Astrocyte of the hippocampus (primary cell): ENCODE data around the gene MRPL30.
"Not testable (repeated sequence)": the region's sequence is repeated elsewhere in the genome, so short reads cannot be mapped to it uniquely, and the experiment has no call there.

Experiments used
- DNase-seq: peaks from one replicate; pipeline ENCODE4 v3.0.0; 2011; ENCODE audit warnings: low read depth, low spot score

MRPL30 gene

GRCh38 chr2:99184811-99185210, 3.8 kb downstream of the MRPL30 start:
- no peak for DNase-seq

GRCh38 chr2:99187011-99187410, 6.0 kb downstream of the MRPL30 start:
- DNase-seq, result peak; percentile 6

GRCh38 chr2:99188357-99188756, 7.4 kb downstream of the MRPL30 start:
- DNase-seq, result no peak

DNA sequence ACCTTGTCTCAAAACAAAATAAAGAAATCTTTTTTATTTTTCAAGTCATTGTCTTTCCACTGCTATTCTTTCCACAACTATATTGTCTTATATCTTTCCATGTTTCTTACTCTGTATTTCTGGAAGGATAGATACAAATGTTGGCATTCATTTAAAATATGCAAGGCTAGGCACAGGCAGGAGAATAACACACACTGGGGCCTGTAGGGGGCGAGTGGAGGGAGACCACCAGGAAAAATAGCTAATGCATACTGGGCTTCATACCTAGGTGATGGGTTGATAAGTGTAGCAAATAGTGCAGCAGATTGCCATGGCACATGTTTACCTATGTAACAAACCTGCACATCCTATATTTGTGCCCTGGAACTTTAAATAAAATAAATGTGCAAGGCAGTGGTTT, 9.6 kb downstream of the MRPL30 start:
- DNase-seq, result no peak

- not testable (repeated sequence) for DNase-seq
These were observed 11.4 kb downstream of the MRPL30 start for GRCh38 chr2:99192364-99192763.

- DNase-seq, result no peak
These were observed 17.3 kb downstream of the MRPL30 start for GRCh38 chr2:99198103-99198841.

GRCh38 chr2:99200076-99200800, 19.3 kb downstream of the MRPL30 start:
- DNase-seq, result no peak

DNA sequence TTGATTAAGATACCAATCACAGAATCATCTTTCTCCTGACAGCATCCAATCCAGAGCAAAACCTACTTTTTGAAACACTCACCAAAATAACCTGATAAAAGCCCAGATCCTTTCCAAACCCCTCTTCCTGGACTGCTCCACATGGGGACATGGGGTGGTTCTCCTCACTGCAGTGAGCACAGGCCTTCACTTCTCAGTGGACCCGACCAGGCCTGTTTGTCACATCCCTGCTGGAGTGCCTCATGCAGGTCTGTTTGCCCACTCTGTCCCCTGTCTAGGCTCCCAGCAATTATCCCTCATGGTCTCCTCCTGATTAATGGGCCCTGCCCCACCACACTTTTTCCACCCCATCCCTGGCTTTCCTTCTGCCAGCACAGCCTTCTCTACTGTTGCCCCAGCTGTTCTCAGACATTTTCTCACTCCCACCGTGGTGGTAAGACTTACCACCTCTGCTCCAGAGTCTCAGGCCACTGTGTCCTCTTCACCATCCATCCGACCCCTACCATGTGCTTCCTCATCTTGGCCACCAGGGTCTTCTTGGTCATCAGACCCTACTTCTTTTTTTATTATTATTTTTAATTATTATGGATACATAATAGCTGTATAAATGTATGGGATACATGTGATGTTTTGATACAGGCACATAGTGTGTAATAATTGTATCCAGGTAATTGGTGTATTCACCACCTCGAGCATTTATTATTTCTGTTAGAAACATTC, 21.1 kb downstream of the MRPL30 start:
- DNase-seq, result no peak

DNA sequence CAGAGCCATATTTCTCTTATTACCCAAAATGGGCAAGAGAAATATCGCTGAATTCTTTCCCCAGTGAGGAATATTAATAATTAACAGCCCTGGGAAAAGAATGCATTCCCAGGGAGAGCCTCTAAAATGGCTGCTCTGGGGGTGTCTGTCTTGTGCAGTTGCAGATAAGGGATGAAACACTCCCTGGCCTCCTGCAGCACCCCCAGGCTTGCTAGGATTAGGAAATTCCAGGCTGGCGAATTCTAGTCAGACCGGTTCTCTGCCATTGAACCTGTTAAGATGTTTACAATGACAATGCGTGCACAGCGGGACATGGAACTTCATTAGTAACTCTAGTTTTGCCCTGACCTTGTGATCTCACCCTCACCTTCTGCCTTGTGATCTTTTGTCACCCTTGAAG, 24.5 kb downstream of the MRPL30 start:
- no peak for DNase-seq

- no peak for DNase-seq
These were observed 35.1 kb downstream of the MRPL30 start for GRCh38 chr2:99216096-99216495.

DNA sequence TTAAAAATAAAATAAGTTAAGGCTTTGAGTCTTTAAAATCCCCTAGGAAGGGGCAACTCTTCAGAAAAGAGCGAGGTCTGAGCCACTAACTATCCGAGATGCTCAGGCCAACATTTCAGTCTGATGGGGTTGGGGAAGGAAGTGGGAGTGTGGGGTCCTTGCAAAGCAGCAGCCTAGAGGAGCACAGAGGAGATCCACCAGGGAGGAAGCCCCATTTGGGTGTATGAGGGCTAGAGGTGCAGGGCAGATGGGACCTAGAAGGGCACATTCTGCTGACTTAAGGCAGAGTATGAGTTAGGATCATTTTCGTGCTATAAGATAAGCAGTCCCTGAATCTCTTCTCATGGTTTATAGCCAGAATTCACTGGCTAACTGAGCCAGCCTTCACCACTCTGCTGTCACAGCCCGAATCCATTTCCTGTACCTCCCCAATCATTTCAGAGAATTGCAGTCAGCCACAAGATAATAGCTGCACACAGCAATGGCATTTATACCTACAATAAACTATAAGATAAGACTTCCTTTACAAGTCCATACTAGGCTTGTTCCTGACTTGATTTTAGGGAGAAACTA, 37.0 kb downstream of the MRPL30 start:
- DNase-seq, result no peak

DNA sequence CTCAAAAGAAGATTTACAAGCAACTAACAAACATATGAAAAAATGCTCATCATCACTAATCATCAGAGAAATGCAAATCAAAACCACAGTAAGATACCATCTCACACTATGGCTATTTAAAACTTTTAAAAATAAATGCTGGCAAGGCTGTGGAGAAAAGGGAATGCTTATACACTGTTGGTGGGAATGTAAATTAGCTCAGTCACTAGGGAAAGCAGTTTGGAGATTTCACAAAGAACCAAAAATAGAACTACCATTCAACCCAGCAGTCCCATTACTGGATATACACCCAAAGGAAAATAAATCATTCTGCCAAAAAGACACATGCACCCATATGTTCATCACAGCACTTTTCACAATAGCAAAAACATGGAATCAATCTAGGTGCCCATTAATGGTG, 52.2 kb downstream of the MRPL30 start:
- not testable (repeated sequence) for DNase-seq

DNA sequence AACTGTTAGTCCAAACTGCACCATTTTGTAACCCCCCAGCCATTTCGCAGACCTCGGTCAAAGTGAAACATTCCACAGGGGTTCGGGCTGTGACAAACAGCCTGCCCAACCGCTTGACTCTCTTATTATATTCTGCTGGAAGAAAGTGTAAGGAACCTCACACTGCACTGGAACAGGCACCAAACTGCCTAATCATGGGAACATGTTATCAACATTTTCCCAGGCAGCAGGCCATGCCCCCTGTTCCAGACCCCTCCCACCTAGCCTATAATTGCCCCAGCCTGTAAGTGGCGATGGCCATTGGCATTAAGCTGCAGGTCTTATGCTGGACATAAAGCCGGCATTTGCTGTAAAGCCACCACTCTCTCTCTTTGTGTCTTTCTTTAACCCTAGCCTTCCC, 57.6 kb downstream of the MRPL30 start:
- no peak for DNase-seq

DNA sequence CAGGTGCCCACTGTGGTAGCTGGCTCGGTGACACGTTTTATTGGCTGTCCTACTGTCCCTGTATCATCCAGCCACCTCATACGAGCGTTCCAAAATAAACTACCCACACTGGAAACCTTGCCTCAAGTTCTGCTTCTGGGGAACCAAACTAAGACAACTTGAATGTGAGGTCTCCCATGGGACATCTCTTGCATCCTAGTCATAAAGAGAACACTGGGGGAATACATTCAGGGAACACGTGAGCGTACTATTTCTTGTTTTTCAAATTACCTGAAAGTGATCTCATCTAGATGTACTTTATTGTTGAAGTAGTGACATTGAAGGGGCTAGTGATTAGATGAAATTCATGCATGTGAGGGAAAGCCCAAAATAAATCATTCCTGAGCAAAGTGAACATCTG, 59.4 kb downstream of the MRPL30 start:
- DNase-seq, result no peak

DNA sequence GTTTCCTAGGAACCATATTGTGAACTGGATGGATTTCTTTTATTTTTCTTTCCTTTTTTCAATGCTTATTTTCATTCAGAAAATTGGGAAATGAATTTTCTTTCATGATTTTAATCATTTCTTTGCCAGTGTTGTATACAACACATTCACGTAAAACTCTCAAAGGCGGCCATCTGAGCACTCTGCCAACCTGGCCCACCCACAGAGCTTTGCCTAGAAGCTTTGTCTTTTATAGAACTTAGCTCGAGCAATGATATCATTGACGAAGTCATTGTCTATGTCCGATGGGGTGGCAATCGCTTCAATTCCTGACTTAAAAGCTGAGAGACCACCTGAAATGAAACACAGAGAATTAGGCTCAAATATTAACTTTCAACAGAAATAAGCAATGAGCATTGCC, 61.2 kb downstream of the MRPL30 start:
- DNase-seq, result no peak
